ENCODE data around the gene VILL.

- TF ChIP-seq CTCF (conservative IDR thresholded peaks at IDR 0.05; ENCODE audit: low read length) = no peak
- TF ChIP-seq EZH2phosphoT487 (IDR thresholded peaks at IDR 0.05; ENCODE audit: borderline replicate concordance, low read depth, low read length) = no peak
Measured at GRCh38 chr3:37999836-38000235, 9.2 kb downstream of the VILL start.

All from OCI-LY7 (cell line).